NCI-H146 treated with DMSO at 0.1 percent for 48 hours (cell line): ENCODE measurements around the gene TMEFF1.

ENCODE experiments used
- DNase-seq: peaks from one replicate; lab custom pipeline; 2025; ENCODE audit not compliant: unreplicated experiment; lab: John Stamatoyannopoulos, UW

Gene TMEFF1

GRCh38 chr9:100601216-100601615 lies 128.3 kb downstream of the TMEFF1 start:
- peak; percentile 71 for DNase-seq

GRCh38 chr9:100602342-100602801 lies 129.4 kb downstream of the TMEFF1 start:
- DNase-seq: peak; percentile 48

DNA sequence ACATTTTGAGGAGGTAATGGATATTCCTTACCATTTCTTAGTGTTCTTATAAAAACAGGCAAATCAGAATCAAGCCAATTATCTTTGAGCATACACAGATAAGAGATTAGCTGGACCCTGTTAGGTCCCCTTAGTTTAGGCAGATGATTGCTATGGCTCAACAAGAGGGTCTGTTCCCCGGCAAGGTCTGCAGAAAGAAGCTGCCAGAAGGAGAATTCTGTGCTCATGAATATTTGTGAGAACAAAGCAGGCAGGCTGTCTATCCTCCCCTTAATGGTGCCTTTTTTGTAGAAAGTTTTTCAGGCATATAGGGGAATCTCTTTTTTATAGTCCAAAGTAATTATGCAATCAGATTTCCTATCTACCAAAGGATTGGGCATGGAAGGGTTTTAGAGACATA lies 132.5 kb downstream of the TMEFF1 start:
- no peak for DNase-seq

GRCh38 chr9:100619194-100619593 lies 146.2 kb downstream of the TMEFF1 start:
- no peak for DNase-seq

- no peak for DNase-seq
These were observed 146.7 kb downstream of the TMEFF1 start for GRCh38 chr9:100619665-100620064.

- DNase-seq: no peak
These were observed 151.0 kb downstream of the TMEFF1 start for GRCh38 chr9:100623969-100624368.

DNA sequence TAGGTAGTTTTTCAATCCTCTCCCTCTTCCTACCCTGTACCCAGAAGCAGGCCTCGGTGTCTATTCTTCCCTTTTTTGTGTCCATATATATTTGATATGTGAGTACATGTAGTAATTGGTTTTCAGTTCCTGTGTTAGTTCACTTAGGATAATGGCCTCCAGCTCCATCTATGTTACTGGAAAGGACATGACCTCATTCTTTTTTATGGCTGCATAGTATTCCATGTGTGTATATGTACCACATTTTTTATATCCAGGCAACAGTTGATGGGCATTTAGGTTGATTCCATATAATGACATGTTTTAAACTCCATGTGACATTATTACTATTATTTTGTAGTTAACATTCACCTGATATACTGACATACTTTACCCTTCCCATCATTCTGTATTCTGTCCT lies 154.0 kb downstream of the TMEFF1 start:
- no peak for DNase-seq
